HepG2 (cell line): ENCODE measurements around the gene CCDC70. TPM values are rescaled to one million over a fixed set of nuclear protein-coding genes. Genes with fewer than 3 reads are reported as not detected.

Source experiments
- ATF1 ChIP-seq: IDR thresholded peaks from 2 replicates; pipeline ENCODE4 v1.6.1; 2016; ENCODE audit warnings: mild to moderate bottlenecking, control low read depth
- ATRX ChIP-seq: sonication (generic); formaldehyde crosslinking; IDR thresholded peaks from 2 replicates; pipeline ENCODE4 v1.4.0; 2020; ENCODE audit warnings: missing genetic modification reagents, borderline replicate concordance
- CHCHD3 ChIP-seq: sonication (generic); formaldehyde crosslinking; IDR thresholded peaks from 2 replicates; pipeline ENCODE4 v1.8.0; 2022; ENCODE audit warnings: mild to moderate bottlenecking, missing genetic modification reagents, moderate library complexity
- GATAD1 ChIP-seq: IDR thresholded peaks from 2 replicates; pipeline ENCODE4 v1.6.1; 2016; ENCODE audit warnings: missing genetic modification reagents, missing compliant biosample characterization
- GATAD2A ChIP-seq: IDR thresholded peaks from 2 replicates; pipeline ENCODE4 v1.6.1; 2016
- GZF1 ChIP-seq: sonication (generic); formaldehyde crosslinking; IDR thresholded peaks from 2 replicates; pipeline ENCODE4 v1.5.1; 2020; ENCODE audit warnings: mild to moderate bottlenecking, missing genetic modification reagents
- HNF4G ChIP-seq, 2 experiments: sonication (generic) in 1 of 2; formaldehyde crosslinking in 1 of 2; IDR thresholded peaks; 2 replicates each; pipeline versions ENCODE4 v1.4.0 to v1.6.1; 2011 to 2020; ENCODE audit warnings: borderline replicate concordance in 2 of 2, low read depth in 2 of 2, mild to moderate bottlenecking in 2 of 2, low read length in 1 of 2, missing genetic modification reagents in 1 of 2, moderate library complexity in 1 of 2
- JARID2 ChIP-seq: sonication (generic); formaldehyde crosslinking; IDR thresholded peaks from 2 replicates; pipeline ENCODE4 v1.8.1; 2023; ENCODE audit warnings: missing genetic modification reagents, inconsistent platforms; ENCODE audit not compliant: insufficient replicate concordance
- KAT7 ChIP-seq: IDR thresholded peaks from 2 replicates; pipeline ENCODE4 v1.6.1; 2018; ENCODE audit warnings: borderline replicate concordance, missing compliant biosample characterization
- MBNL3 ChIP-seq: fragments of 250-450 bp; sonication (Bioruptor Pico); conservative IDR thresholded peaks from 2 replicates; pipeline ENCODE4 v1.8.0; 2022; ENCODE audit warnings: mild to moderate bottlenecking, inconsistent platforms
- NR3C1 ChIP-seq: sonication (generic); formaldehyde crosslinking; IDR thresholded peaks from 2 replicates; pipeline ENCODE4 v1.4.0; 2020; ENCODE audit warnings: missing genetic modification reagents
- PHF8 ChIP-seq: sonication (generic); formaldehyde crosslinking; IDR thresholded peaks from 2 replicates; pipeline ENCODE4 v1.5.0; 2020; ENCODE audit warnings: missing genetic modification reagents
- RXRB ChIP-seq: IDR thresholded peaks from 2 replicates; pipeline ENCODE4 v1.6.1; 2016; ENCODE audit warnings: borderline replicate concordance, missing genetic modification reagents, missing compliant biosample characterization
- SP2 ChIP-seq: sonication (generic); formaldehyde crosslinking; IDR thresholded peaks from 2 replicates; pipeline ENCODE4 v1.5.1; 2020; ENCODE audit warnings: mild to moderate bottlenecking, missing genetic modification reagents
- STAG1 ChIP-seq: sonication (generic); formaldehyde crosslinking; IDR thresholded peaks from 2 replicates; pipeline ENCODE4 v1.4.0; 2020; ENCODE audit warnings: missing genetic modification reagents
- YY1 ChIP-seq: IDR thresholded peaks from 2 replicates; pipeline ENCODE4 v1.6.1; 2011; ENCODE audit warnings: low read length, low read depth, moderate library complexity, mild to moderate bottlenecking; ENCODE audit not compliant: insufficient read depth, insufficient replicate concordance
- ZBTB1 ChIP-seq: sonication (generic); formaldehyde crosslinking; IDR thresholded peaks from 2 replicates; pipeline ENCODE4 v1.4.0; 2020; ENCODE audit warnings: missing genetic modification reagents, borderline replicate concordance
- ZBTB7A ChIP-seq: sonication (generic); formaldehyde crosslinking; IDR thresholded peaks from 2 replicates; pipeline ENCODE4 v1.8.0; 2022; ENCODE audit warnings: mild to moderate bottlenecking, missing genetic modification reagents
- ZNF12 ChIP-seq: sonication (generic); formaldehyde crosslinking; IDR thresholded peaks from 2 replicates; pipeline ENCODE4 v1.5.0; 2020; ENCODE audit warnings: missing genetic modification reagents
- ZNF282 ChIP-seq: fragments of 450-650 bp; IDR thresholded peaks from 2 replicates; pipeline ENCODE4 v1.6.1; 2018; ENCODE audit not compliant: partially characterized antibody
- ZNF709 ChIP-seq: sonication (generic); formaldehyde crosslinking; IDR thresholded peaks from 2 replicates; pipeline ENCODE4 v1.5.0; 2020; ENCODE audit warnings: mild to moderate bottlenecking, missing genetic modification reagents
- ZNF776 ChIP-seq: sonication (generic); formaldehyde crosslinking; IDR thresholded peaks from 2 replicates; pipeline ENCODE4 v1.4.0; 2020; ENCODE audit warnings: mild to moderate bottlenecking, missing genetic modification reagents
- ZNF841 ChIP-seq: sonication (generic); formaldehyde crosslinking; IDR thresholded peaks from 2 replicates; pipeline ENCODE4 v1.8.1; 2023; ENCODE audit warnings: missing genetic modification reagents, borderline replicate concordance
- ZSCAN20 ChIP-seq: sonication (generic); formaldehyde crosslinking; IDR thresholded peaks from 2 replicates; pipeline ENCODE4 v1.4.0; 2020; ENCODE audit warnings: missing genetic modification reagents, mild to moderate bottlenecking, borderline replicate concordance
- polyA plus RNA-seq, 8 experiments: library from polyadenylated mRNA; depleted of rRNA in 3 of 8; stranded (reverse) in 7 of 8; unstranded in 1 of 8; fragments of >200 nt; fragmentation: Illumina TruSeq in 4 of 8; extraction: Trizol in 4 of 8; gene quantifications; 2 replicates each; pipeline versions ENCODE4 v1.2.1 to v1.2.3, GENCODE V29; 2011 to 2016; ENCODE audit warnings: low read depth in 4 of 8, missing spikeins in 1 of 8, mixed read lengths in 1 of 8; ENCODE audit not compliant: insufficient read depth in 1 of 8
- total RNA-seq, 5 experiments: library from RNA; depleted of rRNA; stranded (reverse); fragments of >200 nt; fragmentation: Illumina TruSeq; extraction: Trizol; gene quantifications; 2 replicates each; pipeline ENCODE4 v1.2.3, GENCODE V29; 2016; ENCODE audit warnings: low read depth in 1 of 5
- TF ChIP-seq, protein P1 (sequence below): sonication (generic); formaldehyde crosslinking; IDR thresholded peaks from 2 replicates; pipeline ENCODE4 v1.4.0; 2020; ENCODE audit warnings: missing genetic modification reagents, borderline replicate concordance
- TF ChIP-seq, protein P2 (sequence below): sonication (generic); formaldehyde crosslinking; IDR thresholded peaks from 2 replicates; pipeline ENCODE4 v1.4.0; 2020; ENCODE audit warnings: low read depth, mild to moderate bottlenecking, missing genetic modification reagents
- TF ChIP-seq, protein P3 (sequence below): sonication (generic); formaldehyde crosslinking; IDR thresholded peaks from 2 replicates; pipeline ENCODE4 v1.4.0; 2020; ENCODE audit warnings: missing genetic modification reagents

CCDC70 gene
- total and polyA plus RNA-seq, 2 of the 13 experiments (the other 11 are each of a cell fraction or from before 2014, with no cell fraction given): 0.13 TPM; not detected in 1

DNA sequence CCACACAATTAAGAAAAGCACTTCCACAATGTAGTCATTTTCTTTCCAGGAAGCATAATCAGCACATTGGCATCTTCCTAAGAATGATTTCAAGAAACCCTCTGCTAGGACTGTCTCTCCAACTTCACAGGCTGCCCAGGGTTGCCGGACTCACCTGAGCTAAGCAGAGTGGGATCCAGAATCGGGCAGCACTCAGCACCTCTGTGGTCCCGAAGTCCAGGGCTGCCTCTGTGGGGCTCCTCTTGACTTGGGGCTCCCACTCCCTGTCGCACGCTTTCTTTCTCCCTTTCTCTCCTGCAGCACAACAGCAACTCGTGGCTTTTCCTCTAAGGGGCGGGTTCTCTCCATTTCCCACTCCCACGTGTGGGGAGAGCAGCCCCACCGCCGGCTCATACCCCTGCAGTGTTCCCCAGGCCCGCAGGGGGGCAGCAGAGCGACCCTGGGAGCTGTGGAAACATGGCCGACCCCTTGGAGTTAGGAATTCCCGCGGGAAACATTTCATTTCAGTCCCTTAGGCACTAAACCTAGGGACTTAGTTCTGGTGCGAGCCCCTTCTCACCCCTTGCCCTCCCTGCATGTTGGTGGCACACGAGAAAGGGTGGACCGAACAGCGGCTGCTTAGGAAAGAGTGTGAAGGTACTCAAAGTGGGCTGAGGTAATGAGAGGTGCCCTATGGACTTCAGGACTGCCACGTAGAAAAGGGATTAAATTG, 16.8 kb upstream of the CCDC70 start, which contains the start of gene TMEM272 (continued):
- TF ChIP-seq GZF1 (CRISPR knock-in tag) (no peak), JARID2 (no peak), NR3C1 (CRISPR knock-in tag) (no peak), SP2 (CRISPR knock-in tag) (no peak), GATAD1 (CRISPR knock-in tag) (peak; percentile 32; the same call in 1 of the 2 replicates), CHCHD3 (CRISPR knock-in tag) (no peak), KAT7 (no peak), ZNF709 (CRISPR knock-in tag) (no peak; the same call in 1 of the 2 replicates), STAG1 (CRISPR knock-in tag) (peak; percentile 58), YY1 (peak; percentile 95), ZNF776 (CRISPR knock-in tag) (no peak), PHF8 (CRISPR knock-in tag) (peak; percentile 59; the same call in 1 of the 2 replicates), ATRX (CRISPR knock-in tag) (no peak), MBNL3 (CRISPR knock-in tag) (no peak), GATAD2A (CRISPR knock-in tag) (peak; percentile 37; the same call in 1 of the 2 replicates), ZBTB7A (no peak), ZNF841 (no peak), HNF4G (IDR thresholded peaks at IDR 0.05; ENCODE audit: borderline replicate concordance, low read depth, low read length) (no peak), HNF4G (CRISPR knock-in tag; IDR thresholded peaks at IDR 0.05; ENCODE audit: borderline replicate concordance, low read depth) (no peak), RXRB (no peak), ZNF12 (no peak), ATF1 (CRISPR knock-in tag) (no peak), ZNF282 (no peak), ZBTB1 (no peak), ZSCAN20 (CRISPR knock-in tag) (no peak)
- TF ChIP-seq, protein P1, sequence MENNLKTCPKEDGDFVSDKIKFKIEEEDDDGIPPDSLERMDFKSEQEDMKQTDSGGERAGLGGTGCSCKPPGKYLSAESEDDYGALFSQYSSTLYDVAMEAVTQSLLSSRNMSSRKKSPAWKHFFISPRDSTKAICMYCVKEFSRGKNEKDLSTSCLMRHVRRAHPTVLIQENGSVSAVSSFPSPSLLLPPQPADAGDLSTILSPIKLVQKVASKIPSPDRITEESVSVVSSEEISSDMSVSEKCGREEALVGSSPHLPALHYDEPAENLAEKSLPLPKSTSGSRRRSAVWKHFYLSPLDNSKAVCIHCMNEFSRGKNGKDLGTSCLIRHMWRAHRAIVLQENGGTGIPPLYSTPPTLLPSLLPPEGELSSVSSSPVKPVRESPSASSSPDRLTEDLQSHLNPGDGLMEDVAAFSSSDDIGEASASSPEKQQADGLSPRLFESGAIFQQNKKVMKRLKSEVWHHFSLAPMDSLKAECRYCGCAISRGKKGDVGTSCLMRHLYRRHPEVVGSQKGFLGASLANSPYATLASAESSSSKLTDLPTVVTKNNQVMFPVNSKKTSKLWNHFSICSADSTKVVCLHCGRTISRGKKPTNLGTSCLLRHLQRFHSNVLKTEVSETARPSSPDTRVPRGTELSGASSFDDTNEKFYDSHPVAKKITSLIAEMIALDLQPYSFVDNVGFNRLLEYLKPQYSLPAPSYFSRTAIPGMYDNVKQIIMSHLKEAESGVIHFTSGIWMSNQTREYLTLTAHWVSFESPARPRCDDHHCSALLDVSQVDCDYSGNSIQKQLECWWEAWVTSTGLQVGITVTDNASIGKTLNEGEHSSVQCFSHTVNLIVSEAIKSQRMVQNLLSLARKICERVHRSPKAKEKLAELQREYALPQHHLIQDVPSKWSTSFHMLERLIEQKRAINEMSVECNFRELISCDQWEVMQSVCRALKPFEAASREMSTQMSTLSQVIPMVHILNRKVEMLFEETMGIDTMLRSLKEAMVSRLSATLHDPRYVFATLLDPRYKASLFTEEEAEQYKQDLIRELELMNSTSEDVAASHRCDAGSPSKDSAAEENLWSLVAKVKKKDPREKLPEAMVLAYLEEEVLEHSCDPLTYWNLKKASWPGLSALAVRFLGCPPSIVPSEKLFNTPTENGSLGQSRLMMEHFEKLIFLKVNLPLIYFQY (CRISPR knock-in tag): no peak
- TF ChIP-seq, protein P2, sequence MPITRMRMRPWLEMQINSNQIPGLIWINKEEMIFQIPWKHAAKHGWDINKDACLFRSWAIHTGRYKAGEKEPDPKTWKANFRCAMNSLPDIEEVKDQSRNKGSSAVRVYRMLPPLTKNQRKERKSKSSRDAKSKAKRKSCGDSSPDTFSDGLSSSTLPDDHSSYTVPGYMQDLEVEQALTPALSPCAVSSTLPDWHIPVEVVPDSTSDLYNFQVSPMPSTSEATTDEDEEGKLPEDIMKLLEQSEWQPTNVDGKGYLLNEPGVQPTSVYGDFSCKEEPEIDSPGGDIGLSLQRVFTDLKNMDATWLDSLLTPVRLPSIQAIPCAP: no peak
- TF ChIP-seq, protein P3, sequence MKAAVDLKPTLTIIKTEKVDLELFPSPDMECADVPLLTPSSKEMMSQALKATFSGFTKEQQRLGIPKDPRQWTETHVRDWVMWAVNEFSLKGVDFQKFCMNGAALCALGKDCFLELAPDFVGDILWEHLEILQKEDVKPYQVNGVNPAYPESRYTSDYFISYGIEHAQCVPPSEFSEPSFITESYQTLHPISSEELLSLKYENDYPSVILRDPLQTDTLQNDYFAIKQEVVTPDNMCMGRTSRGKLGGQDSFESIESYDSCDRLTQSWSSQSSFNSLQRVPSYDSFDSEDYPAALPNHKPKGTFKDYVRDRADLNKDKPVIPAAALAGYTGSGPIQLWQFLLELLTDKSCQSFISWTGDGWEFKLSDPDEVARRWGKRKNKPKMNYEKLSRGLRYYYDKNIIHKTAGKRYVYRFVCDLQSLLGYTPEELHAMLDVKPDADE (CRISPR knock-in tag): no peak
